ENCODE data around the gene ARHGAP10.

The ARHGAP10 gene

DNA sequence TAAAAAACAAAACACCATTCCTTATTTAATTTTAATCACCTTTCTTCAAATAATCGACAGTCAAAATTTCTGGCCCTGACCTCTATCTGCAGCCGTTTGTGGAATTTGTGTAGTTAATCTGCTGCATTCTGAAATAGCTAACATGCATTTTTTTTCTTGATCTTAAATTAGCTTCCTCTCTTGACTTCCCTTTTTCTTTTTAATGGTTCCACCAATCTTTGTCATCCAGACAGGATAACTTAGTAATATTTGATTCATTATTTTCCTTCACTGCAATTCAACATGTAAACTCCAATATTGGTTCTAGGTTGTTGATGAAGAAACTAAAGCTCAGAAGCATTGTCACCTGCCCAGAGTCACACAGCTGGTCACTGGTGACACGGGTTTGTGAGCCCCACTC, 77.3 kb downstream of the ARHGAP10 start:
- no peak overlapping the region for H3K4me3 ChIP-seq (ENCODE audit: low read depth, low read length)
- TF ChIP-seq, protein P1, sequence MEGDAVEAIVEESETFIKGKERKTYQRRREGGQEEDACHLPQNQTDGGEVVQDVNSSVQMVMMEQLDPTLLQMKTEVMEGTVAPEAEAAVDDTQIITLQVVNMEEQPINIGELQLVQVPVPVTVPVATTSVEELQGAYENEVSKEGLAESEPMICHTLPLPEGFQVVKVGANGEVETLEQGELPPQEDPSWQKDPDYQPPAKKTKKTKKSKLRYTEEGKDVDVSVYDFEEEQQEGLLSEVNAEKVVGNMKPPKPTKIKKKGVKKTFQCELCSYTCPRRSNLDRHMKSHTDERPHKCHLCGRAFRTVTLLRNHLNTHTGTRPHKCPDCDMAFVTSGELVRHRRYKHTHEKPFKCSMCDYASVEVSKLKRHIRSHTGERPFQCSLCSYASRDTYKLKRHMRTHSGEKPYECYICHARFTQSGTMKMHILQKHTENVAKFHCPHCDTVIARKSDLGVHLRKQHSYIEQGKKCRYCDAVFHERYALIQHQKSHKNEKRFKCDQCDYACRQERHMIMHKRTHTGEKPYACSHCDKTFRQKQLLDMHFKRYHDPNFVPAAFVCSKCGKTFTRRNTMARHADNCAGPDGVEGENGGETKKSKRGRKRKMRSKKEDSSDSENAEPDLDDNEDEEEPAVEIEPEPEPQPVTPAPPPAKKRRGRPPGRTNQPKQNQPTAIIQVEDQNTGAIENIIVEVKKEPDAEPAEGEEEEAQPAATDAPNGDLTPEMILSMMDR (IDR thresholded peaks at IDR 0.05; ENCODE audit: low read depth, low read length) = no peak
- in situ Hi-C loops (cut with HindIII; ENCODE audit: low sequenced_read_pairs) = no loop called here
- no peak for DNase-seq (ENCODE audit: low read depth, low spot score)

DNA sequence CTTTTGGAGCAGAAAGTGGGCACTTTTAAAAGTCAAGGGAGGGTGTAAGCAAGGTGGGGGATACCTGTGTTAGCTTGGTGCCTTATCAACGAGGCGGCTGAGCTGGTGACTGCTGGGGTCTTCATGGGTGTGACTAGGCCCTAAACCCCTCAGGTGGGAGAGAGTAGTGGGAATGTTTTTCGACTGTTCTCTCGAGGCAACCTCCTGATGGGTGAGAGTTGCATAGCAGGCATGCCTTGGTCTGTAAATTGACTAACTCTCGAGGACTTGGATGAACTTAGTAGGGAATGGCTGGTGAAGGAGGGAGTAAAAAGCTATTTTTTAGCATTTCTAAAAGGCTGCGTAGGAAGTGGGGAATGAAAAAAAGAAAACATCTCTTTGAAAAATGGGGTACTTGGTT, 80.0 kb downstream of the ARHGAP10 start:
- in situ Hi-C loops (cut with HindIII; ENCODE audit: low sequenced_read_pairs) = no loop called here
- TF ChIP-seq, protein P1 (IDR thresholded peaks at IDR 0.05; ENCODE audit: low read depth, low read length) = no peak
- no peak overlapping the region for H3K4me3 ChIP-seq (ENCODE audit: low read depth, low read length)
- no peak for DNase-seq (ENCODE audit: low read depth, low spot score)

DNA sequence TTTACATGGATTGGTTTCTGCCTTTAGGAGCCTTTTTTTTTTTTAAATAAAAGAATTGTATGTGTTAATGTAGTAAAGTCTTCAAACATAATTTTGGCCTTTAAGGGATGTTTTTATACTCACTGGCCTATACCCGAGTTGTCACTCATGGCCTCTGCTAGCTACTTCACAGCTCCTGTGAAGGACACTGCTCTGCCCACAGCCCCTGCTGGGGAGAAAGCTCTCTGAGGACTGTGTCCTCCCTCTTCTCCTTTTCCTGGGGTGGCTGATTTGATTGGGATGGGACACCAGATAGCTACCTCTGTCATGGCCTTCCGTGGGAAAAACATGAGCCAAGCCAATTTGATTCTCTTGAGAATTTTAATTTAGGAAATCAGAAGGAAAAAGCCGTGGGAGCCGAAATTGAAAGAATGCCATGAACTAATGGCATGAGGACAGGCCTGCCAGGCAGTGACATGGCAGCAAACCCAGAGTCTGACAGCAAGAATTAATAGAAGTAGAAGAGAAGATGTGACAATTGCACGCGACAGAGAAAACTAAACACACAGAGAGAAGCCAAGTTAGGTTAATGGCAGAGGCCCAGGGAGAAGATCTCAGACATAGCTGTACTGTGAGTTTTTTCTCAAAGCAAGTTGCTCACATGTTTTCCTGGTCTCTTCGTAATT, 81.4 kb downstream of the ARHGAP10 start:
- in situ Hi-C loops (cut with HindIII; ENCODE audit: low sequenced_read_pairs) = no loop called here
- DNase-seq (ENCODE audit: low read depth, low spot score) = no peak
- H3K4me3 ChIP-seq (ENCODE audit: low read depth, low read length) = no peak overlapping the region
- TF ChIP-seq, protein P1 (IDR thresholded peaks at IDR 0.05; ENCODE audit: low read depth, low read length) = no peak

DNA sequence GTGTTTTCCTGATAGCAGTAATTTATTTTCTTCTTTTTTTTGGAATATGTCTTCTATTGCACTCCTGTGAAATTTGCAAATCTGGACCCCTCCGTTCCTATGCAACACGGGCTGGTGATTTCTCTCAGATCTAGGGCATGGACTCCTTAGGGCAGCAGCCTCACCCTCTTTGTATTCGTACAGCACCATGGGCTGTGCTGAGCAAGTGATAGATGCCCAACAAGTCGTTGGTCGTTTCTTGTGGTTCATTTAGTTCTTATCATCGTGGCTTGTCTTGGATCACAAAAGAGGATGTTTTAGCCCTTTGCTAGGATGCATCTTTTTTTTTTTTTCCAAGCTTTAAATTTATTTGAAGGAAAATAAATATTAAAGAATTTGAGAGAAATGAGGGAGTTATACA, 82.1 kb downstream of the ARHGAP10 start:
- TF ChIP-seq, protein P1 (IDR thresholded peaks at IDR 0.05; ENCODE audit: low read depth, low read length) = no peak
- in situ Hi-C loops (cut with HindIII; ENCODE audit: low sequenced_read_pairs) = no loop called here
- no peak for DNase-seq (ENCODE audit: low read depth, low spot score)
- no peak overlapping the region for H3K4me3 ChIP-seq (ENCODE audit: low read depth, low read length)

DNA sequence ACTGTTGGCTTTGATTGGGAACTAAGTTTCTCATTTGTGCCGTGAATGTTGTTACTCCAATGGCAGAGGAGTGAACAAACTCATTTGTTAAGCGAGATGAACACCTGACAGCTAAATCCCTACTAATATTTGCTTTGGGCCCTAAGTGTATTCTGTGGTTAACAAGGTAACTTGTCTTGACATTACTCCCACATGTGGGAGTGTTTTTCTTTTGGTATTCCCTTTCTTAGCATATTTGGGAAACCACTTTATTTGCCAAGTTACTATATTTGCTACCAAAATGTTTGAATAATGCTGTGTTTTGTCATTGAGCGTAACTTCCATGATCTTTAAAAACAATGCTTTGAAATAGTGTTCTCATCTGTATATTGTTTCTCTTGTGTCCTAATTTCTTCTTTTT, 82.5 kb downstream of the ARHGAP10 start:
- TF ChIP-seq, protein P1 (IDR thresholded peaks at IDR 0.05; ENCODE audit: low read depth, low read length) = no peak
- H3K4me3 ChIP-seq (ENCODE audit: low read depth, low read length) = no peak overlapping the region

DNA sequence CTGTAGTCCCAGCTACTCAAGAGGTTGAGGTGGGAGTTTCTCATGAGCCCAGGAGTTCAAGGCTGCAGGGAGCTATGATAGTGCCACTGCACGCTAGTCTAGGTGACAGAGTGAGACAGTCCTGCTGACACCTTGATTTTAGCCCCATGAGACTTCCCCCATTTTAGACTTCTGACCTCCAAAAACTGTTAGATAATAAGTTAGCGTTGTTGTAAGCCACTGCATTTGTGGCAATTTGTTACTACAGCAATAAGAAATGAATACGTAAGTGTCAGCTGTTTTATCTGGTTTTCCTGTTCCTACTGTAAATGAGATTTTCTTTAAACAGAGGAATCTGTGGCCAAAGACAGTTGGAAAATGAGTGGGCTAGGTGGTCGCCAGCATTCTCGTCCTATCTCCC, 83.9 kb downstream of the ARHGAP10 start:
- no peak for DNase-seq (ENCODE audit: low read depth, low spot score)
- in situ Hi-C loops (cut with HindIII; ENCODE audit: low sequenced_read_pairs) = no loop called here
- no peak overlapping the region for H3K4me3 ChIP-seq (ENCODE audit: low read depth, low read length)
- TF ChIP-seq, protein P1 (IDR thresholded peaks at IDR 0.05; ENCODE audit: low read depth, low read length) = no peak

More for the DNA sequence above, 82.5 kb downstream of the ARHGAP10 start:
- in situ Hi-C loops (cut with HindIII; ENCODE audit: low sequenced_read_pairs) = no loop called here
- DNase-seq (ENCODE audit: low read depth, low spot score) = no peak
